Mammary epithelial cell (primary cell): ENCODE results near the gene MEF2D.

Source experiments
- CTCF ChIP-seq, 2 donors: IDR thresholded peaks in 1 of 2; conservative IDR thresholded peaks in 1 of 2; 2 replicates each; pipeline ENCODE4 v1.5.1; 2011 to 2012; ENCODE audit warnings: inconsistent platforms in 2 of 2, low read length in 2 of 2, mild to moderate bottlenecking in 2 of 2, control low read depth in 1 of 2, low read depth in 1 of 2; ENCODE audit not compliant: insufficient read depth in 1 of 2; ENCODE audit errors: extremely low read depth in 1 of 2
- EZH2 ChIP-seq: IDR thresholded peaks from 2 replicates; pipeline ENCODE4 v1.6.1; 2012; ENCODE audit warnings: low read length, inconsistent platforms, borderline replicate concordance

GRCh38 chr1:156484480-156485058 lies 16.0 kb downstream of the MEF2D start:
- TF ChIP-seq CTCF (conservative IDR thresholded peaks at IDR 0.05 in 1 of 2, IDR thresholded peaks at IDR 0.05 in 1 of 2; ENCODE audit: extremely low read depth in 1 of 2, insufficient read depth in 1 of 2, low read depth in 1 of 2, low read length in 2 of 2) (no peak), EZH2 (no peak)
